Measurements from ENCODE around the gene G3BP1. TPM values are rescaled to one million over a fixed set of nuclear protein-coding genes. Genes with fewer than 3 reads are reported as not detected.

The G3BP1 gene
- total and polyA plus RNA-seq, 2 of the 13 experiments (the other 11 are each of a cell fraction or from before 2014, with no cell fraction given), result 36.7 to 320 TPM

GRCh38 chr5:151739395-151739794 lies 32.4 kb upstream of the G3BP1 start (continued):
- TF ChIP-seq AKNA (CRISPR knock-in tag; IDR thresholded peaks at IDR 0.05; ENCODE audit: borderline replicate concordance), result no peak
- TF ChIP-seq ZFYVE20 (CRISPR knock-in tag; IDR thresholded peaks at IDR 0.05; ENCODE audit: borderline replicate concordance, low read depth), result no peak
- TF ChIP-seq GPBP1L1 (CRISPR knock-in tag; IDR thresholded peaks at IDR 0.05), result no peak
- TF ChIP-seq ZBTB8A (CRISPR knock-in tag; IDR thresholded peaks at IDR 0.05; ENCODE audit: borderline replicate concordance, low read depth), result no peak

GRCh38 chr5:151739939-151740335 lies 31.8 kb upstream of the G3BP1 start:
- ATAC-seq (no peak), DNase-seq (ENCODE audit: low spot score) (no peak), FAIRE-seq (no peak)
- 96% methylated on average over 4 of the region's 4 CpGs for WGBS (ENCODE audit: low lambda C conversion rate)
- no peaks in the 10 kb centered on the region for H3K4me1 ChIP-seq (ENCODE audit: insufficient read depth, low read length)
- no peak overlapping the region for H3K27ac ChIP-seq (ENCODE audit: extremely low read length, insufficient read depth, low read length)
- POLR2A ChIA-PET, result no interaction called here
- no peaks in the 10 kb centered on the region for H3K9me3 ChIP-seq (ENCODE audit: low read length)
- no peak overlapping the region for H3K4me2 ChIP-seq (ENCODE audit: low read depth, low read length)
- H3K27me3 ChIP-seq (ENCODE audit: control insufficient read depth in 1 of 2, insufficient read depth in 2 of 2, low read length in 2 of 2), result no peaks in the 10 kb centered on the region
- in situ Hi-C loops (cut with HindIII; ENCODE audit: extremely low pct_ligation_motif_present, low pct_unique_long_range_greater_than_20kb), result loop anchor here (5.0 to 25.0 kb wide), 3 partner anchors 83 to 303 kb away; partner anchors contain the start of gene SLC36A1
- no peak overlapping the region for H3K9ac ChIP-seq (ENCODE audit: insufficient read depth, low read depth, low read length)
- BruUV-seq (replicated peaks), result no TSS peak
- H2AFZ ChIP-seq (ENCODE audit: low read length), result no peak overlapping the region
- H3K4me3 ChIP-seq (replicated peaks in 1 of 3; ENCODE audit: insufficient read depth in 1 of 3, low read depth in 2 of 3, low read length in 3 of 3), result no peak overlapping the region
- intact Hi-C loops (cut with micrococcal nuclease; ENCODE audit: unreplicated experiment), result loop anchor here (1.0 to 5.0 kb wide), 3 partner anchors 81 to 293 kb away; partner anchors contain the start of gene SLC36A1
- no peaks in the 10 kb centered on the region for H4K20me1 ChIP-seq (ENCODE audit: insufficient read depth, low read length)
- CTCF ChIA-PET (ENCODE audit: low intra/inter-chr PET ratio, low total read pairs), result interaction anchor here (0.8 to 5.1 kb wide), 3 partner anchors 80 to 239 kb away, joined by 3 to 66 read pairs (median 6); no protein-coding TSS in a partner anchor
- peaks cover 4 to 26% of the 10 kb centered on the region in 2 experiments; a peak in 4 of 5 replicates for H3K36me3 ChIP-seq (replicated peaks in 1 of 2; ENCODE audit: control insufficient read depth in 1 of 2, insufficient read depth in 2 of 2, low read length in 2 of 2)
- H3K79me2 ChIP-seq (ENCODE audit: insufficient read depth, low read length), result no peaks in the 10 kb centered on the region
- TF ChIP-seq ZMYM4 (CRISPR knock-in tag; IDR thresholded peaks at IDR 0.05) (no peak), CEBPB (IDR thresholded peaks at IDR 0.05; ENCODE audit: borderline replicate concordance, low read depth, low read length) (no peak), HMGXB4 (CRISPR knock-in tag; IDR thresholded peaks at IDR 0.05; ENCODE audit: borderline replicate concordance in 1 of 2, low read depth in 1 of 2) (no peak), NFAT5 (CRISPR knock-in tag; IDR thresholded peaks at IDR 0.05) (no peak)

Measured in HepG2 (cell line).